ENCODE data around the gene CHURC1. TPM values are rescaled to one million over a fixed set of nuclear protein-coding genes. Genes with fewer than 3 reads are reported as not detected.

CHURC1 gene
- total RNA-seq, 1 experiment from 2014 or later = 61.9 TPM

- TF ChIP-seq EZH2 (IDR thresholded peaks at IDR 0.05; ENCODE audit: borderline replicate concordance, low read depth, low read length, poor library complexity, severe bottlenecking) = no peak
- no peak for TF ChIP-seq CTCF (conservative IDR thresholded peaks at IDR 0.05; ENCODE audit: low read depth, low read length)
- Histone ChIP-seq H3K27ac (ENCODE audit: low read depth, low read length, poor library complexity, severe bottlenecking) (no peak overlapping the region), H3K27me3 (replicated peaks; ENCODE audit: insufficient read depth, low read depth, low read length, poor library complexity) (no peaks in the 10 kb centered on the region), H3K4me1 (ENCODE audit: insufficient read depth, low read length, poor library complexity, severe bottlenecking) (peaks cover 5% of the 10 kb centered on the region), H3K4me3 (ENCODE audit: low read depth, low read length, poor library complexity, severe bottlenecking) (no peak overlapping the region), H3K9me3 (ENCODE audit: low read depth, low read length, poor library complexity, severe bottlenecking) (no peaks in the 10 kb centered on the region), H3K36me3 (ENCODE audit: insufficient read depth, low read length, poor library complexity, severe bottlenecking) (peaks cover 3% of the 10 kb centered on the region)
- POLR2A ChIA-PET (ENCODE audit: low non-redundant PET) = no interaction called here
- intact Hi-C loops (cut with micrococcal nuclease; ENCODE audit: unreplicated experiment) = no loop called here
- BruUV-seq (replicated peaks) = no TSS peak
- no peak for DNase-seq (ENCODE audit: low spot score)
- CTCF ChIA-PET = no interaction called here
Observed at GRCh38 chr14:64951291-64951690, 37.0 kb downstream of the CHURC1 start.

- no peak for TF ChIP-seq EZH2 (IDR thresholded peaks at IDR 0.05; ENCODE audit: borderline replicate concordance, low read depth, low read length, poor library complexity, severe bottlenecking)
- TF ChIP-seq CTCF (conservative IDR thresholded peaks at IDR 0.05; ENCODE audit: low read depth, low read length) = no peak
- BruUV-seq (replicated peaks) = no TSS peak
- CTCF ChIA-PET = no interaction called here
- no peaks in the 10 kb centered on the region for H3K9me3 ChIP-seq (ENCODE audit: low read depth, low read length, poor library complexity, severe bottlenecking)
- no peak overlapping the region for H3K27ac ChIP-seq (ENCODE audit: low read depth, low read length, poor library complexity, severe bottlenecking)
- intact Hi-C loops (cut with micrococcal nuclease; ENCODE audit: unreplicated experiment) = no loop called here
- peaks cover 3% of the 10 kb centered on the region for H3K36me3 ChIP-seq (ENCODE audit: insufficient read depth, low read length, poor library complexity, severe bottlenecking)
- POLR2A ChIA-PET (ENCODE audit: low non-redundant PET) = no interaction called here
- H3K27me3 ChIP-seq (replicated peaks; ENCODE audit: insufficient read depth, low read depth, low read length, poor library complexity) = no peaks in the 10 kb centered on the region
- no peak for DNase-seq (ENCODE audit: low spot score)
- H3K4me1 ChIP-seq (ENCODE audit: insufficient read depth, low read length, poor library complexity, severe bottlenecking) = peaks cover under 1% of the 10 kb centered on the region
- H3K4me3 ChIP-seq (ENCODE audit: low read depth, low read length, poor library complexity, severe bottlenecking) = no peak overlapping the region
Observed at GRCh38 chr14:64951724-64952123, 37.5 kb downstream of the CHURC1 start.

GRCh38 chr14:64952598-64953309, 38.5 kb downstream of the CHURC1 start:
- H3K27me3 ChIP-seq (replicated peaks; ENCODE audit: insufficient read depth, low read depth, low read length, poor library complexity) = no peaks in the 10 kb centered on the region
- no peak overlapping the region for H3K4me3 ChIP-seq (ENCODE audit: low read depth, low read length, poor library complexity, severe bottlenecking)
- intact Hi-C loops (cut with micrococcal nuclease; ENCODE audit: unreplicated experiment) = no loop called here
- peak; percentile 27 for DNase-seq (ENCODE audit: low spot score)
- no TSS peak for BruUV-seq (replicated peaks)
- POLR2A ChIA-PET (ENCODE audit: low non-redundant PET) = no interaction called here
- H3K4me1 ChIP-seq (ENCODE audit: insufficient read depth, low read length, poor library complexity, severe bottlenecking) = no peaks in the 10 kb centered on the region
- no peak overlapping the region for H3K27ac ChIP-seq (ENCODE audit: low read depth, low read length, poor library complexity, severe bottlenecking)
- TF ChIP-seq EZH2 (IDR thresholded peaks at IDR 0.05; ENCODE audit: borderline replicate concordance, low read depth, low read length, poor library complexity, severe bottlenecking) = no peak
- H3K9me3 ChIP-seq (ENCODE audit: low read depth, low read length, poor library complexity, severe bottlenecking) = no peaks in the 10 kb centered on the region
- CTCF ChIA-PET = no interaction called here
- no peaks in the 10 kb centered on the region for H3K36me3 ChIP-seq (ENCODE audit: insufficient read depth, low read length, poor library complexity, severe bottlenecking)

- H3K36me3 ChIP-seq (ENCODE audit: insufficient read depth, low read length, poor library complexity, severe bottlenecking) = no peaks in the 10 kb centered on the region
- H3K4me3 ChIP-seq (ENCODE audit: low read depth, low read length, poor library complexity, severe bottlenecking) = no peak overlapping the region
- ChIA-PET CTCF (no interaction called here), POLR2A (ENCODE audit: low non-redundant PET) (no interaction called here)
- no peak overlapping the region for H3K27ac ChIP-seq (ENCODE audit: low read depth, low read length, poor library complexity, severe bottlenecking)
- no peaks in the 10 kb centered on the region for H3K4me1 ChIP-seq (ENCODE audit: insufficient read depth, low read length, poor library complexity, severe bottlenecking)
- intact Hi-C loops (cut with micrococcal nuclease; ENCODE audit: unreplicated experiment) = no loop called here
- no peaks in the 10 kb centered on the region for H3K27me3 ChIP-seq (replicated peaks; ENCODE audit: insufficient read depth, low read depth, low read length, poor library complexity)
- no TSS peak for BruUV-seq (replicated peaks)
- no peaks in the 10 kb centered on the region for H3K9me3 ChIP-seq (ENCODE audit: low read depth, low read length, poor library complexity, severe bottlenecking)
- no peak for TF ChIP-seq EZH2 (IDR thresholded peaks at IDR 0.05; ENCODE audit: borderline replicate concordance, low read depth, low read length, poor library complexity, severe bottlenecking)
- no peak for TF ChIP-seq CTCF (conservative IDR thresholded peaks at IDR 0.05; ENCODE audit: low read depth, low read length)
- DNase-seq (ENCODE audit: low spot score) = no peak
Observed at GRCh38 chr14:64953310-64953654, 39.0 kb downstream of the CHURC1 start.

Data from A673 (cell line).